Measurements from ENCODE around the gene PRKCA. TPM values are rescaled to one million over a fixed set of nuclear protein-coding genes. Genes with fewer than 3 reads are reported as not detected.

PRKCA gene
- total and polyA plus RNA-seq, 2 experiments from 2014 or later: 6.4 to 35.4 TPM

GRCh38 chr17:66517336-66518009, 215.1 kb downstream of the PRKCA start:
- H3K4me3 ChIP-seq: no peak overlapping the region
- no peaks in the 10 kb centered on the region for H3K9me2 ChIP-seq (ENCODE audit: insufficient read depth)
- Mint-ChIP-seq H3K9me3 (no peaks in the 10 kb centered on the region), H3K4me3 (no peak overlapping the region), H3K27ac (no peak overlapping the region), H3K36me3 (ENCODE audit: low read depth) (no peaks in the 10 kb centered on the region), H3K27me3 (ENCODE audit: insufficient read depth, low read depth, poor library complexity) (no peaks in the 10 kb centered on the region), H3K4me1 (peaks cover 14% of the 10 kb centered on the region)
- TF ChIP-seq CTCF (conservative IDR thresholded peaks at IDR 0.05; ENCODE audit: low read depth in 2 of 2): no peak
- no peak for TF ChIP-seq JUNB (IDR thresholded peaks at IDR 0.05; ENCODE audit: unreplicated experiment)
- TF ChIP-seq REST (IDR thresholded peaks at IDR 0.05; ENCODE audit: unreplicated experiment): no peak
- TF ChIP-seq POLR2AphosphoS5 (IDR thresholded peaks at IDR 0.05; ENCODE audit: low read depth): no peak
- TF ChIP-seq ETS1 (IDR thresholded peaks at IDR 0.05): no peak
- no peak overlapping the region for H2AFZ ChIP-seq
- H3K79me2 ChIP-seq (replicated peaks; ENCODE audit: insufficient read depth): no peaks in the 10 kb centered on the region
- H4K20me1 ChIP-seq (replicated peaks; ENCODE audit: insufficient read depth): no peaks in the 10 kb centered on the region
- no peaks in the 10 kb centered on the region for H3K36me3 ChIP-seq (ENCODE audit: insufficient read depth)
- H3K4me1 ChIP-seq (ENCODE audit: insufficient read depth): no peaks in the 10 kb centered on the region
- no peaks in the 10 kb centered on the region for H3K27me3 ChIP-seq (ENCODE audit: insufficient read depth)
- H3F3A ChIP-seq (replicated peaks; ENCODE audit: low read depth): no peaks in the 10 kb centered on the region
- H3K4me2 ChIP-seq: no peak overlapping the region
- ATAC-seq: no peak
- DNase-seq (ENCODE audit: low spot score): no peak
- H3K27ac ChIP-seq (ENCODE audit: low read depth): no peak overlapping the region

GRCh38 chr17:66518108-66518507, 215.7 kb downstream of the PRKCA start:
- Mint-ChIP-seq H3K27ac (no peak overlapping the region), H3K4me3 (no peak overlapping the region), H3K27me3 (ENCODE audit: insufficient read depth, low read depth, poor library complexity) (no peaks in the 10 kb centered on the region), H3K9me3 (no peaks in the 10 kb centered on the region), H3K36me3 (ENCODE audit: low read depth) (no peaks in the 10 kb centered on the region), H3K4me1 (peaks cover 14% of the 10 kb centered on the region)
- Histone ChIP-seq H3K4me2 (no peak overlapping the region), H3K27ac (ENCODE audit: low read depth) (no peak overlapping the region), H3K9me2 (ENCODE audit: insufficient read depth) (no peaks in the 10 kb centered on the region), H3K79me2 (replicated peaks; ENCODE audit: insufficient read depth) (no peaks in the 10 kb centered on the region), H3F3A (replicated peaks; ENCODE audit: low read depth) (no peaks in the 10 kb centered on the region), H3K4me1 (ENCODE audit: insufficient read depth) (no peaks in the 10 kb centered on the region), H3K36me3 (ENCODE audit: insufficient read depth) (no peaks in the 10 kb centered on the region), H3K4me3 (no peak overlapping the region), H4K20me1 (replicated peaks; ENCODE audit: insufficient read depth) (no peaks in the 10 kb centered on the region), H2AFZ (no peak overlapping the region), H3K27me3 (ENCODE audit: insufficient read depth) (no peaks in the 10 kb centered on the region)
- DNase-seq (ENCODE audit: low spot score) (no peak), ATAC-seq (no peak)
- TF ChIP-seq POLR2AphosphoS5 (IDR thresholded peaks at IDR 0.05; ENCODE audit: low read depth): no peak
- TF ChIP-seq ETS1 (IDR thresholded peaks at IDR 0.05): no peak
